Kidney (tissue), 14 donors: ENCODE measurements around the gene ANKS6. TPM values are rescaled to one million over a fixed set of nuclear protein-coding genes. Genes with fewer than 3 reads are reported as not detected.
"Not testable (repeated sequence)": the region's sequence is repeated elsewhere in the genome, so short reads cannot be mapped to it uniquely, and the experiment has no call there.

Source experiments
- DNase-seq, 5 donors: peaks; one replicate each; pipeline ENCODE4 v3.0.0-alpha.2; 2013 to 2020
- FAIRE-seq: peaks from 2 replicates; lab custom pipeline; 2012; peaks lifted over from hg19 to GRCh38; lab: Jason Lieb, UNC
- H3K27ac ChIP-seq, 2 donors: one replicate each; pipeline ENCODE4 v1.7.0; 2013; ENCODE audit warnings: low read depth in 2 of 2, low read length in 2 of 2, inconsistent platforms in 1 of 2
- H3K27me3 ChIP-seq: one replicate; pipeline ENCODE4 v1.7.1; 2013; ENCODE audit warnings: low read length, inconsistent platforms; ENCODE audit not compliant: control insufficient read depth, insufficient read depth
- H3K36me3 ChIP-seq, 3 donors: one replicate each; pipeline versions ENCODE4 v1.7.0 to v1.7.1; 2013; ENCODE audit warnings: low read length in 3 of 3, control low read depth in 1 of 3, inconsistent platforms in 1 of 3; ENCODE audit not compliant: insufficient read depth in 3 of 3, control insufficient read depth in 2 of 3
- H3K4me1 ChIP-seq, 3 donors: one replicate each; pipeline versions ENCODE4 v1.7.0 to v1.7.1; 2013; ENCODE audit warnings: low read length in 3 of 3, inconsistent platforms in 1 of 3, low read depth in 1 of 3; ENCODE audit not compliant: control insufficient read depth in 2 of 3, insufficient read depth in 2 of 3
- H3K4me3 ChIP-seq, 3 donors: one replicate each; pipeline versions ENCODE4 v1.7.0 to v1.8.1; 2013; ENCODE audit warnings: low read length in 3 of 3, control low read depth in 1 of 3, inconsistent platforms in 1 of 3
- H3K9ac ChIP-seq, 3 donors: one replicate each; pipeline versions ENCODE4 v1.7.0 to v1.7.1; 2013; ENCODE audit warnings: low read length in 3 of 3, control low read depth in 1 of 3, inconsistent platforms in 1 of 3
- H3K9me3 ChIP-seq, 3 donors: one replicate each; pipeline versions ENCODE4 v1.7.0 to v1.7.1; 2013; ENCODE audit warnings: low read length in 3 of 3, control low read depth in 1 of 3, inconsistent platforms in 1 of 3; ENCODE audit not compliant: control insufficient read depth in 2 of 3, insufficient read depth in 1 of 3
- CTCF ChIP-seq: IDR thresholded peaks from 3 replicates; pipeline ENCODE4 v1.5.1; 2012; ENCODE audit warnings: mild to moderate bottlenecking, moderate library complexity, borderline replicate concordance; ENCODE audit not compliant: insufficient read depth; ENCODE audit errors: extremely low read depth
- intact Hi-C: fragments of 100-400 bp; cut with DNase I; formaldehyde crosslinking; loops from one replicate; pipeline ENCODE4 v1.11.1; 2022
- polyA plus RNA-seq: library from polyadenylated mRNA; stranded (reverse); fragments of 350-450 nt; fragmentation: Illumina TruSeq; extraction: RNeasy Lipid Tissue Mini Kit (QIAGEN cat#74804); gene quantifications from one replicate; pipeline ENCODE4 v1.2.3, GENCODE V29; 2014; ENCODE audit warnings: low read depth, low replicate concordance; ENCODE audit not compliant: insufficient read depth
- total RNA-seq: library from RNA; stranded (reverse); fragmentation: NEBNext Ultra II Directional; extraction: Animal tissue kit (Norgen Biotek cat#: 25700); gene quantifications from one replicate; pipeline ENCODE4 v1.2.1, GENCODE V29; 2021
- donor health status: control.
- donor health status: control.
- donor health status: control.
- donor health status: control.
- donor health status: control.
- donor health status: DM: yes; HTN: yes; CAD: no.
- donor health status: Normal renal cell carcinoma (clear cell type).

ANKS6 gene
- total and polyA plus RNA-seq, 2 donors from 2014 or later, result 22.0 to 31.8 TPM

- Histone ChIP-seq H3K36me3 (no peaks in the 10 kb centered on the region), H3K4me3 (no peak overlapping the region)
- TF ChIP-seq CTCF, result no peak
These were observed 107.5 kb downstream of the ANKS6 start for GRCh38 chr9:98688710-98689495.

GRCh38 chr9:98687911-98688310 is 108.4 kb downstream of the ANKS6 start:
- H3K4me1 ChIP-seq, result peaks cover 0 to 3% (median 0%) of the 10 kb centered on the region in 3 donors
- TF ChIP-seq CTCF, result no peak
- no peaks in the 10 kb centered on the region for H3K9me3 ChIP-seq
- no peaks in the 10 kb centered on the region for H3K27me3 ChIP-seq
- peak in 1 of 5 donors; percentile 21 for DNase-seq
- H3K4me3 ChIP-seq, result no peak overlapping the region
- no peak overlapping the region for H3K27ac ChIP-seq
- intact Hi-C loops, result no loop called here
- no peak for FAIRE-seq
- H3K36me3 ChIP-seq, result no peaks in the 10 kb centered on the region
- H3K9ac ChIP-seq, result no peak overlapping the region

More at GRCh38 chr9:98688710-98689495, 107.5 kb downstream of the ANKS6 start:
- Histone ChIP-seq H3K4me1 (peaks cover 0 to 3% (median 0%) of the 10 kb centered on the region in 3 donors), H3K9me3 (no peaks in the 10 kb centered on the region), H3K27ac (no peak overlapping the region), H3K9ac (no peak overlapping the region), H3K27me3 (no peaks in the 10 kb centered on the region)
- FAIRE-seq (no peak), DNase-seq (no peak)
- intact Hi-C loops, result no loop called here

GRCh38 chr9:98686961-98687855 is 109.1 kb downstream of the ANKS6 start:
- no peak overlapping the region for H3K27ac ChIP-seq
- DNase-seq (peak in 3 of 5 donors; percentile 28 to 59 (median 47)), FAIRE-seq (no peak)
- H3K9ac ChIP-seq, result no peak overlapping the region
- no peak overlapping the region for H3K4me3 ChIP-seq
- H3K27me3 ChIP-seq, result no peaks in the 10 kb centered on the region
- intact Hi-C loops, result no loop called here
- peaks cover 0 to 3% (median 0%) of the 10 kb centered on the region in 3 donors for H3K4me1 ChIP-seq
- H3K9me3 ChIP-seq, result no peaks in the 10 kb centered on the region
- no peaks in the 10 kb centered on the region for H3K36me3 ChIP-seq
- TF ChIP-seq CTCF, result no peak

GRCh38 chr9:98684816-98685215 is 111.5 kb downstream of the ANKS6 start:
- intact Hi-C loops, H3K4me1 ChIP-seq, H3K9me3 ChIP-seq, H3K4me3 ChIP-seq, H3K27ac ChIP-seq, H3K36me3 ChIP-seq, H3K9ac ChIP-seq, FAIRE-seq, H3K27me3 ChIP-seq, DNase-seq: not testable (repeated sequence)
